Transverse colon (tissue), 3 donors: ENCODE measurements around the gene STIM1.

Experiments
- CTCF ChIP-seq, 5 experiments: fragments of 200-600 bp in 3 of 5; fragments of 450-650 bp in 2 of 5; sonication (generic) in 3 of 5; IDR thresholded peaks; 1 replicate in 2 of 5; 2 replicates in 3 of 5; pipeline ENCODE4 v1.5.1; 2016 to 2017; ENCODE audit warnings: antibody characterized with exemption in 5 of 5, inconsistent platforms in 3 of 5, mild to moderate bottlenecking in 2 of 5, moderate library complexity in 1 of 5
- POLR2A ChIP-seq: fragments of 450-650 bp; IDR thresholded peaks from one replicate; pipeline ENCODE4 v1.6.1; 2016; ENCODE audit warnings: antibody characterized with exemption, mild to moderate bottlenecking, moderate library complexity

- TF ChIP-seq POLR2A = no peak
- no peak for TF ChIP-seq CTCF (IDR thresholded peaks at IDR 0.05)
Measured at GRCh38 chr11:3827434-3828186, 27.9 kb upstream of the STIM1 start.
